GM21825 (cell line): ENCODE results near the gene FSTL4.

Source experiments
- ATAC-seq: cut with Tn5 transposase; IDR thresholded peaks from one replicate; pipeline ENCODE4 v1.9.1; 2021; ENCODE audit warnings: mild to moderate bottlenecking, moderate library complexity; ENCODE audit not compliant: unreplicated experiment

FSTL4 gene

DNA sequence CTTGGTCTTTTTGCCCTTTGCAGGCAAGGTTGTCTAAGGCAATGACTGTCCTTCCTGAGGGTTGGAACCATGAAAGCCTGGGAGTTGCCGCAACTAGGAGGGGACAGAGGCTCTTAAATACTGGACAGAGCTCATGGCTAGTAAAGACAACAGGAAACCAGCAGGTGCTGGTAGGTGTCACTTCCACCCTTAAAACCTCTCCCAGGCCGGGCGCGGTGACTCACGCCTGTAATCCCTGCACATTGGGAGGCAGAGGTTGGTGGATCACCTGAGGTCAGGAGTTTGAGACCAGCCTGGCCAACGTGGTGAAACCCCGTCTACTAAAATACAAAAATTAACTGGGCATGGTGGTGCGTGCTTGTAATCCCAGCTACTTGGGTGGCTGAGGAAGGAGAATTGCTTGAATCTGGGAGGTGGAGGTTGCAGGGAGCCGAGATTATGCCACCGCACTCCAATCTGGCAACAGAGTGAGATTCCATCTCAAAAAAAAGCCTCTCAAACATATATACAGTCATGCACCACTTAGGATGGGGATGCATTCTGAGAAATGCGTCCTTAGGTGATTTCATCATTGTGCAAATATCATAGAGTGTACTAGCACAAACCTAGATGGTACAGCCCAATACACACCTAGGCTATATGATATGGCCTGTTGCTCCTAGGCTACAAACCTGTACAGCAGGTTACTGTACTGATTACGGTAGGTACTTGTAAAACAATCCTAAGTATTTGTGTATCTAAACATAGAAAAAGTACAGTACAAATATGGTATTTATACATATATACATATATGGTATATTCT lies 457.9 kb downstream of the FSTL4 start:
- ATAC-seq: no peak

DNA sequence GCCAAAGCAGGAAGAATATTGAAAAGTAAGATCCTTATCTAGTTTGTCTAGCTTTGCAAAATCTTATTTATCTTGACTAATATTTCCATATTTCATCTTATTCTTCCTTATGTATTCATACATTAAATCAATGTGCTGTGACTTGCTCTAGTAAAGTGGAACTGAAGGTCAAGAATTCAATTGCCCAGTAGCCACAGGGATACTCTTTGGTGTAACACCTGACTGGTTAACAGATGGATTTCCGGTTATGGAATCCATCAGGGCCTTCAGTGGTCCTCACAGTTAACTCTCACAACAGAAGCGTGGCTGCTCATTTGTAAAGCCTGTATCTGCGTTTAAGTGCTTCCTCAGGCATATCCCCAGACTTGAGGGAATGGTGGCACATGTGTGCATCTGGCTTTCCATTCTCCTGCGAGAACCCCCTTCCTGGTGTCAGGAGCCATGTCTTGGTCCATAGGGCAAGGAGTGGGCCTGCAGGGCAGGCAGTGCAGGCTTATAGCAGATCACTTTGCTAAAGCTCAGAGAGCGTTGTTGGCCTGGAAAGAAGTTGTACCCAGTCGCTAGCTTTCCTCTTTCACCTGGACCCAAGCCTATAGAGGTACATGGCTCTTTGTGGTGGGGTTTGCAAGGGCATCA lies 461.3 kb downstream of the FSTL4 start:
- no peak for ATAC-seq

DNA sequence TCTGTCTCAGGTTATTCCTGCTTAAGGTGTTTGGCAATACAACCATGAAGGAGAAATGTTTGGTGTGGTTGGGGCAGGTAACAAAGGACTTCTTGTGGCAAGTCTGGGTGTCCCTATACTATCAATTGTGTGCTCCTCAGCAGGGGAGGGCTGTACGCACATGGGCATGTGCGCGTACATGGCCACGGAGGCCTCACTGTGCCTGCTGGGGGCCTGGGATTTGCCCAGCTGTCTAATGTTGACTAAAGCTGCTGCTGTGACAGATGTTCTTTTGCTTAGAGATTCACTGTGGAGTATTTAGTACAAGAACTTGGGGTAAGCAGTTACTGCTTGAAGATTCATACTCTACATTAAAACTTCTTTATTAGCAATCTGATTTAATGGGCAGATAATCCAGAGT lies 463.0 kb downstream of the FSTL4 start:
- ATAC-seq: no peak

DNA sequence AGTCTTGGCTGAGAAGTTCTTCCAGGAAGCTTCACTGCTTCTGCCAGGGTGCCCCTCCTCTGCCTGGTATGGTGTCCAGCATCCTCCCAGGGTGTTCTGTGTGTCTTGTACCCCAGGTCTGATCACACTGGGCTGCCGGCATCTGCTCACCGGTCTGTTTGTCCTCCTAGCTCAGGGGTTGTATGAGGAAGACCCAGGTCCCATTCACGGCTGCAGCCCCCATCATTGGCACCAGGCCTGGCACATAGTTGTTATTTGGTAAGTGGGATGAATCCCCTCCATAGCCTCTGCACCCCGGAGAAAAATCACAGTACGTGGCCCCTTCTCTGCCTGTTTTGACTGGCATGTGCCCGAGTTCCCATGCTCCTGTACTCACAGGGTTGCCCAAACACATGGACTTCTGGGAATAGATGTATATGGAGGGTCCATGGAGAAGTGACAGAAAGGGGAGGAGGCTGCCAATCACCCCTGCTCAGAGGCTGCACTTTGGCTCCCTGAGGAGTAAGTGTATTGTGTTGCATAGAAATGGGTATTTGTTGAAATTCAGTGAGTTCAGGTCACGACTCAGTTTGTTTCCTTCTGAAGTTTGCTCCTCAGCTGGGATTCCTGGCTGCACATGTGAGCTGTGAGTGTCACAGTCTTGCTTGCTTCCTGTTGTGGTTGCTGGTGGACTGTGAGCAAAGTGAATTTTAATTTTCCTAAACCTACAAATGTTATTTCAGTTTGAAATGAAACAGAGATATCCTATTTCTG lies 464.4 kb downstream of the FSTL4 start:
- no peak for ATAC-seq

DNA sequence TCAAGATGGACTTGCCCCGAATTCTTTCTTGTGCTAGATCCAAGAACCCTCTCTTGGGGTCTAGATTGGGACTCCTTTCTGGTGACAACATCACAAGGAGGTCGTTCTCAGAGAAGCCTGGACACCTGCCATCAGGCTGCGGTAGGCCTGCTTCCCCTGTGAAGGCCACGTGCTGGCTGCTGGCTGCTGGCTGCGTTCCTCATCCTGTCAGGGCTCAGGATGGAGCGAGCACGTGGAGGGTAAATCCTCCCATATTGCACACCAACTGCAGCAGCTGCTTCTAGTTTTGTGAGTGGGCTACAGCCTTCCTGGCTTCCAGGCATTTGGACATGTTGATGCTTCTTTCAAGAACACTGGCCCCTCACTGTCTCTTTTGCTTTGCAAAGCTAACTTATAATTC lies 464.9 kb downstream of the FSTL4 start:
- ATAC-seq: no peak
